Muscle layer of colon (tissue), 2 donors: Measurements from ENCODE around the gene PARP8.

ENCODE experiments used
- H3K27ac ChIP-seq: one replicate; pipeline ENCODE4 v1.7.0; 2013; ENCODE audit warnings: low read depth, mild to moderate bottlenecking, low read length, moderate library complexity
- H3K27me3 ChIP-seq, 2 donors: one replicate each; pipeline ENCODE4 v1.7.0; 2013; ENCODE audit warnings: low read length in 2 of 2, mild to moderate bottlenecking in 2 of 2; ENCODE audit not compliant: insufficient read depth in 2 of 2, control insufficient read depth in 1 of 2
- H3K36me3 ChIP-seq: one replicate; pipeline ENCODE4 v1.7.0; 2013; ENCODE audit warnings: mild to moderate bottlenecking, low read length; ENCODE audit not compliant: insufficient read depth
- H3K4me1 ChIP-seq: one replicate; pipeline ENCODE4 v1.7.0; 2013; ENCODE audit warnings: mild to moderate bottlenecking, low read length; ENCODE audit not compliant: insufficient read depth
- H3K4me3 ChIP-seq, 2 donors: one replicate each; pipeline ENCODE4 v1.7.0; 2013; ENCODE audit warnings: low read length in 2 of 2, low read depth in 1 of 2, mild to moderate bottlenecking in 1 of 2, moderate library complexity in 1 of 2
- H3K9ac ChIP-seq: one replicate; pipeline ENCODE4 v1.7.0; 2013; ENCODE audit warnings: low read length
- H3K9me3 ChIP-seq: one replicate; pipeline ENCODE4 v1.7.0; 2013; ENCODE audit warnings: mild to moderate bottlenecking, low read length
- donor health status: abdominal sarcoma.
- donor health status: Adenocarcinoma of cecum.

The PARP8 gene

GRCh38 chr5:50727845-50728244 lies 61.4 kb downstream of the PARP8 start:
- no peaks in the 10 kb centered on the region for H3K36me3 ChIP-seq
- no peak overlapping the region for H3K4me3 ChIP-seq
- peaks cover 9% of the 10 kb centered on the region for H3K4me1 ChIP-seq
- no peak overlapping the region for H3K27ac ChIP-seq
- H3K9ac ChIP-seq, result no peak overlapping the region
- H3K9me3 ChIP-seq, result no peaks in the 10 kb centered on the region
- no peaks in the 10 kb centered on the region for H3K27me3 ChIP-seq

DNA sequence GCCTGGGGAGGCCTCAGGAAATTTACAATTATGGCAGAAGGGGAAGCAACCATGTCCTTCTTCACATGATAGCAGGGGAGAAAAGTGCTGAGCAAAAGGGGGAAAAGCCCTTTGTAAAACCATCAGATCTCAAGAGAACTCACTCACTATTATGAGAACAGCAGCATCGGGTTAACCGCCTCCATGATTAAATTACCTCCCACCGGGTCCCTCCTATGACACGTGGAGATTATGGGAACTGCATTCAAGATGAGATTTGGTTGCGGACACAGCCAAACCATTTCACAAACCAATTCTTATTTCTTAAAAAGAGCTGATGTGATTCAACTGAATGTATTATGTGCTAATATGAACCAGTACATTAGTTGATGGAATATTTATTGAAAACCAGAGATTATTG lies 63.9 kb downstream of the PARP8 start:
- no peak overlapping the region for H3K27ac ChIP-seq
- no peaks in the 10 kb centered on the region for H3K9me3 ChIP-seq
- peaks cover 9% of the 10 kb centered on the region for H3K4me1 ChIP-seq
- H3K36me3 ChIP-seq, result no peaks in the 10 kb centered on the region
- no peak overlapping the region for H3K4me3 ChIP-seq
- no peaks in the 10 kb centered on the region for H3K27me3 ChIP-seq
- H3K9ac ChIP-seq, result no peak overlapping the region

DNA sequence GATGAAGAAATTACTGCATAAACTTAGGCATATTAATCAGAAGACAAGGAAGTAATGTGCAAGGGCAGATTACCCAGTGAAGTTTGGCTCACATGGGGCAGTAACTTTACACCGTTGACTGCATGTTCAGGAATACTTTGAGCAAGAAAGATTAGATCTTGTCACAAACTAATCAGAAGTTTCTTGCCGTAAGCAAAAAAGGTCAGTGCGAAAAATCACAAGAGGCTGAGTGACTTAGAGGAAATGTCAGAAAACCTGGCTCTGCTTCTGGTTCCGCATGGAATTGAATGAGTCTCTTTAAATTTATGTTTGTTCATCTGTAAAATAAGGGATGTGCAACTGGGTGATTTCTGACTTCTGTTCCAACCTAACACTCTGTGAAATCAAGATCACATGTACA lies 64.4 kb downstream of the PARP8 start:
- no peaks in the 10 kb centered on the region for H3K27me3 ChIP-seq
- no peaks in the 10 kb centered on the region for H3K36me3 ChIP-seq
- H3K4me3 ChIP-seq, result no peak overlapping the region
- H3K9ac ChIP-seq, result no peak overlapping the region
- no peaks in the 10 kb centered on the region for H3K9me3 ChIP-seq
- no peak overlapping the region for H3K27ac ChIP-seq
- peaks cover 9% of the 10 kb centered on the region for H3K4me1 ChIP-seq

DNA sequence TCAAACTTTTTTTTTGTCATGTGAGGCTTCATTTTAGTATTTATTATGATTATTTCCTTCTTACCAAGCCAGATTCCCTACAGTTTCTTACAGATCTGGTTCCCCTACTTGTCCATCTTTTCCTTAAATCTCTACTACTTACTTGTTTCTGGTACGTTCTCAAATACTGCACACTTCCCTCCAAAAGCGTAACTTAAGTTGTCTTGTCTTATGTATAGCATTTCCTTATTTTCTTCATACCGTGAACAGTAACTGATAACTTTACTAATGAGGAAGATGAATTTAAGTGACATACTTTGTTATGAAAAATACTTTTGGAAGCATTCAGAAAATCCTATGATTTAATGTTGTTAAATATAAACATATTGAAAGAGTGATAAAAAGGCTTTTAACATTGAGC lies 67.3 kb downstream of the PARP8 start:
- no peak overlapping the region for H3K4me3 ChIP-seq
- H3K4me1 ChIP-seq, result no peaks in the 10 kb centered on the region
- no peaks in the 10 kb centered on the region for H3K36me3 ChIP-seq
- H3K27ac ChIP-seq, result no peak overlapping the region
- no peak overlapping the region for H3K9ac ChIP-seq
- no peaks in the 10 kb centered on the region for H3K27me3 ChIP-seq
- H3K9me3 ChIP-seq, result no peaks in the 10 kb centered on the region

DNA sequence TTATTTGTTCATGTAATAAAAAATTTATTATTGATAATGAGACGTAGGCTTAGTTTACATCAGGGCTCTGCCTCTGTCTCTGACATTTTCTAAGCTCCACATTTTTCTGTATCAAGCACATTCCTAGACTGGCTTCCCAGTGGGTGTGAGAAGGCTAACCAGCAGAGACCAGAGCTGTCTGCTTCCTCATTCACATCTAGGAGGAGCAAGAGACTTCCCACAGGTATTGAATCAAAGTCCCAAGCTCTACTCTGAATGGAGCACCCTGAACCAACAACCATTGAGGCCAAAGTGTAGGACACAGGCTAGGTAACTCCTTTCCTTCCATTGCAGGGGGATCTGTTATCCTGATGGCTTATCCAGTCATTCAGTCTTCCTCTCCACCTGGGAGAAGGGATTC lies 72.4 kb downstream of the PARP8 start:
- Histone ChIP-seq H3K9ac (no peak overlapping the region), H3K4me1 (peaks cover 1% of the 10 kb centered on the region), H3K9me3 (no peaks in the 10 kb centered on the region), H3K27me3 (no peaks in the 10 kb centered on the region), H3K27ac (no peak overlapping the region), H3K4me3 (no peak overlapping the region), H3K36me3 (no peaks in the 10 kb centered on the region)

- no peak overlapping the region for H3K27ac ChIP-seq
- peaks cover 16% of the 10 kb centered on the region for H3K4me1 ChIP-seq
- no peaks in the 10 kb centered on the region for H3K9me3 ChIP-seq
- no peak overlapping the region for H3K9ac ChIP-seq
- H3K4me3 ChIP-seq, result no peak overlapping the region
- H3K27me3 ChIP-seq, result no peaks in the 10 kb centered on the region
- no peaks in the 10 kb centered on the region for H3K36me3 ChIP-seq
Observed at GRCh38 chr5:50740832-50741231, 74.4 kb downstream of the PARP8 start.

GRCh38 chr5:50744776-50745175 lies 78.3 kb downstream of the PARP8 start:
- Histone ChIP-seq H3K27me3 (no peaks in the 10 kb centered on the region), H3K4me3 (peak overlapping the region in 1 of 2 donors; percentile 44), H3K27ac (peak overlapping the region; percentile 39), H3K9ac (no peak overlapping the region), H3K4me1 (peaks cover 19% of the 10 kb centered on the region), H3K36me3 (no peaks in the 10 kb centered on the region), H3K9me3 (no peaks in the 10 kb centered on the region)

GRCh38 chr5:50745221-50745910 lies 78.9 kb downstream of the PARP8 start:
- Histone ChIP-seq H3K36me3 (no peaks in the 10 kb centered on the region), H3K4me3 (peak overlapping the region in 1 of 2 donors; percentile 33), H3K9me3 (no peaks in the 10 kb centered on the region), H3K27ac (no peak overlapping the region), H3K9ac (no peak overlapping the region), H3K4me1 (peaks cover 19% of the 10 kb centered on the region), H3K27me3 (no peaks in the 10 kb centered on the region)

DNA sequence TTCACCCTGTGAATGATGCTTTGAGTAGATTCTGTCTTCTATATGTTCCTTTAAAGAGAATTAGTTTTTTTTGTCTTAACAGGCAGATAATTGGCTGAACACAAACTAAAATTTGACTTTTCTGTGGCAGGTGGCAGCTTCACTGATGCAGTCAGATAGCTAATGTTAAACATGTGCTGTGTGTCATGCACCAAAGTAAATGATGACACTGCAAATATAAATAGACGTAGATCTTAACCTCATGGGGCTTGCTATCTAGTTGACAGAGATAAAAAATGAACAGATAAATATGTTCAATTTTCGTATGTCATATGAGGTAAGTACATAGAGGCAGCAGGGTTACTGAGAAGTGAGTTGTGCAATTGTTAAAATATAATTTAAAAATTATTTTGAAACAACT lies 82.7 kb downstream of the PARP8 start:
- H3K36me3 ChIP-seq, result no peaks in the 10 kb centered on the region
- peaks cover 15% of the 10 kb centered on the region for H3K4me1 ChIP-seq
- no peak overlapping the region for H3K9ac ChIP-seq
- no peak overlapping the region for H3K27ac ChIP-seq
- H3K4me3 ChIP-seq, result no peak overlapping the region
- H3K9me3 ChIP-seq, result no peaks in the 10 kb centered on the region
- H3K27me3 ChIP-seq, result no peaks in the 10 kb centered on the region

DNA sequence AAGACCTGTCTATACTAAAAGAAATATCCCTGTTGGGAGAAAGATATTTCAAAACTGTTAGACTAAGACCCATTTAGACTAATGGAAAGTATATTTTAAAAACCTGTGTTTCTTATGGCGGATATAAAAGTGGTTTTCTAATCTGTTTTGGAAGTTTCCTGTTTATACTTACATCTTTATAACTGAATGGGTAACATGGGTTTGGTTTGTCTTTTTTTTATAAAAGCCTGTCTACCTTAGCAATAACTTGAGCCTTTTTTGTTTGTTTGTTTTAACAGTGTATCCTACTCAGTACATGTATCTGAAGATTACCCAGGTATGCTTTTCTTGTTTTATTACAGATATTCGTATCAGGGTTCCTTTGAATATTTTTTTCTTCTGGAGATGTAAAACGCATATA lies 83.4 kb downstream of the PARP8 start:
- no peak overlapping the region for H3K27ac ChIP-seq
- H3K9me3 ChIP-seq, result no peaks in the 10 kb centered on the region
- no peak overlapping the region for H3K4me3 ChIP-seq

GRCh38 chr5:50751064-50751657 lies 84.7 kb downstream of the PARP8 start:
- no peaks in the 10 kb centered on the region for H3K27me3 ChIP-seq
- no peaks in the 10 kb centered on the region for H3K36me3 ChIP-seq
- no peak overlapping the region for H3K9ac ChIP-seq
- H3K4me3 ChIP-seq, result no peak overlapping the region
- H3K4me1 ChIP-seq, result no peaks in the 10 kb centered on the region
- no peaks in the 10 kb centered on the region for H3K9me3 ChIP-seq
- H3K27ac ChIP-seq, result no peak overlapping the region

More for the DNA sequence above, 83.4 kb downstream of the PARP8 start:
- Histone ChIP-seq H3K27me3 (no peaks in the 10 kb centered on the region), H3K9ac (no peak overlapping the region), H3K4me1 (peaks cover 12% of the 10 kb centered on the region), H3K36me3 (no peaks in the 10 kb centered on the region)

DNA sequence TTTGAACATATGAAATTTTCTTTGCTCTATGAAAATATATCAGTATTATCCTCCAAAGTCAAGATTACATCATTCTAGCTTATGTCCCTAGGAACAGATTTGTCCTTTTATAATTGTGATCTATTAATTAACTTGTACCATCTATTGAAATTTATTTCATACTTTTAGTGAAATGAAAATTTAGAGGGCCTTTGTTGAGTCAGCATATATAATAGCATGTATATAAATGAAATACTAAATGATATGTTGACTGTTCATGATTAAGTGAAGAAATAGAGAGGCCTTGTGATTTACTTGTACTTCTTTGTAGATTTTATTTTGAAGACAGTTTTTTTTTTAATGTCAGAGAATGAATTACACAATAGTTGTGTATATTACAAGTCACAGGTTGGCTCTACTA lies 86.4 kb downstream of the PARP8 start:
- H3K27me3 ChIP-seq, result no peaks in the 10 kb centered on the region
- no peak overlapping the region for H3K9ac ChIP-seq
- H3K27ac ChIP-seq, result no peak overlapping the region
- H3K36me3 ChIP-seq, result no peaks in the 10 kb centered on the region
- H3K4me1 ChIP-seq, result no peaks in the 10 kb centered on the region
- no peak overlapping the region for H3K4me3 ChIP-seq
- H3K9me3 ChIP-seq, result no peaks in the 10 kb centered on the region
